ENCODE results near the gene COL28A1. TPM values are rescaled to one million over a fixed set of nuclear protein-coding genes. Genes with fewer than 3 reads are reported as not detected.

Gene COL28A1
- total RNA-seq, 2 donors from 2014 or later = 1.8 to 6.2 TPM

DNA sequence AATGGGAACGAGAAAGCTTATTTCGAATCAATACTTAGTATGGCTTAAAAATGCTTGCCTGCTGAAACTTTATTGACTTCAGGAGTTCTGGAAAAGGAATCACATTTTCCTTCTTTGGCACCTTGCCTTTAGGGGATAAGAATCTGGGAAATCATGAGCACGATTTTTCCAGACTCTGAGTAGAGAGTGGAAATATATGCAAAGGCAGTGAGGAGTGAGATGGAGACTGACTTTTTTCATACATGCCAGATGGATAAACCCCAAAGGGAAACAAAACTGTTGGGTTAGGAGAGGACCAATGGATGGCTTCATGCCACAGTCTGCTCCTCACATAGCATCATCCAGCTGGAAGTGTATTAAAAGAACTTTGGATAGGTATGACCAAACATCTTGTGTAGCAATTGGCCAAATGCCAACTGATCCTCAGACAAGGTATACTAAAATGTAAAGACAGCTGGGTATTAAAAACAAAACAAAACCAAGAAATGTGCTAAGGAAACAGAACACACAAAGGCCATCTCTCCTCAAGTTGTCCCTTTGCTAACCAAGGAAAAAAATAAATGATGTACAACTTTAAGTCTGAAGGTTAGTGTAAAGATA lies 1.7 kb downstream of the COL28A1 start:
- Histone ChIP-seq H3K27me3 (replicated peaks; ENCODE audit: insufficient read depth) (no peaks in the 10 kb centered on the region), H3K4me3 (no peak overlapping the region), H3K4me1 (replicated peaks) (no peaks in the 10 kb centered on the region), H3K27ac (no peak overlapping the region), H3K36me3 (no peaks in the 10 kb centered on the region), H3K9me3 (no peaks in the 10 kb centered on the region)
- intact Hi-C loops (cut with DNase I) = no loop called here
- DNase-seq (ENCODE audit: low spot score) = no peak
- WGBS = 85% methylated on average over 3 of the region's 3 CpGs
- TF ChIP-seq POLR2A (IDR thresholded peaks at IDR 0.05) (no peak), POLR2AphosphoS5 (IDR thresholded peaks at IDR 0.05) (no peak)
- TF ChIP-seq, protein P1, sequence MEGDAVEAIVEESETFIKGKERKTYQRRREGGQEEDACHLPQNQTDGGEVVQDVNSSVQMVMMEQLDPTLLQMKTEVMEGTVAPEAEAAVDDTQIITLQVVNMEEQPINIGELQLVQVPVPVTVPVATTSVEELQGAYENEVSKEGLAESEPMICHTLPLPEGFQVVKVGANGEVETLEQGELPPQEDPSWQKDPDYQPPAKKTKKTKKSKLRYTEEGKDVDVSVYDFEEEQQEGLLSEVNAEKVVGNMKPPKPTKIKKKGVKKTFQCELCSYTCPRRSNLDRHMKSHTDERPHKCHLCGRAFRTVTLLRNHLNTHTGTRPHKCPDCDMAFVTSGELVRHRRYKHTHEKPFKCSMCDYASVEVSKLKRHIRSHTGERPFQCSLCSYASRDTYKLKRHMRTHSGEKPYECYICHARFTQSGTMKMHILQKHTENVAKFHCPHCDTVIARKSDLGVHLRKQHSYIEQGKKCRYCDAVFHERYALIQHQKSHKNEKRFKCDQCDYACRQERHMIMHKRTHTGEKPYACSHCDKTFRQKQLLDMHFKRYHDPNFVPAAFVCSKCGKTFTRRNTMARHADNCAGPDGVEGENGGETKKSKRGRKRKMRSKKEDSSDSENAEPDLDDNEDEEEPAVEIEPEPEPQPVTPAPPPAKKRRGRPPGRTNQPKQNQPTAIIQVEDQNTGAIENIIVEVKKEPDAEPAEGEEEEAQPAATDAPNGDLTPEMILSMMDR (IDR thresholded peaks at IDR 0.05) = no peak

- intact Hi-C loops (cut with DNase I) = no loop called here
- H3K27ac ChIP-seq = no peak overlapping the region
- no peaks in the 10 kb centered on the region for H3K36me3 ChIP-seq
These were observed 6.3 kb downstream of the COL28A1 start for GRCh38 chr7:7529328-7529727.

GRCh38 chr7:7527047-7527446 lies 8.6 kb downstream of the COL28A1 start:
- intact Hi-C loops (cut with DNase I) = no loop called here
- Histone ChIP-seq H3K27ac (no peak overlapping the region), H3K4me3 (no peak overlapping the region), H3K4me1 (replicated peaks) (no peaks in the 10 kb centered on the region), H3K36me3 (no peaks in the 10 kb centered on the region), H3K9me3 (no peaks in the 10 kb centered on the region), H3K27me3 (replicated peaks; ENCODE audit: insufficient read depth) (no peaks in the 10 kb centered on the region)
- no peak for TF ChIP-seq POLR2A (IDR thresholded peaks at IDR 0.05)
- TF ChIP-seq, protein P1 (IDR thresholded peaks at IDR 0.05) = no peak
- no peak for TF ChIP-seq POLR2AphosphoS5 (IDR thresholded peaks at IDR 0.05)
- WGBS = 92% methylated on average over 3 of the region's 3 CpGs
- no peak for DNase-seq (ENCODE audit: low spot score)

More at GRCh38 chr7:7529328-7529727, 6.3 kb downstream of the COL28A1 start:
- TF ChIP-seq, protein P1 (IDR thresholded peaks at IDR 0.05) = no peak
- TF ChIP-seq POLR2A (IDR thresholded peaks at IDR 0.05) (no peak), POLR2AphosphoS5 (IDR thresholded peaks at IDR 0.05) (peak; percentile 67)
- 39% methylated on average over 4 of the region's 4 CpGs for WGBS
- H3K4me1 ChIP-seq (replicated peaks) = no peaks in the 10 kb centered on the region
- no peaks in the 10 kb centered on the region for H3K9me3 ChIP-seq
- no peaks in the 10 kb centered on the region for H3K27me3 ChIP-seq (replicated peaks; ENCODE audit: insufficient read depth)
- H3K4me3 ChIP-seq = no peak overlapping the region
- DNase-seq (ENCODE audit: low spot score) = peak; percentile 13

DNA sequence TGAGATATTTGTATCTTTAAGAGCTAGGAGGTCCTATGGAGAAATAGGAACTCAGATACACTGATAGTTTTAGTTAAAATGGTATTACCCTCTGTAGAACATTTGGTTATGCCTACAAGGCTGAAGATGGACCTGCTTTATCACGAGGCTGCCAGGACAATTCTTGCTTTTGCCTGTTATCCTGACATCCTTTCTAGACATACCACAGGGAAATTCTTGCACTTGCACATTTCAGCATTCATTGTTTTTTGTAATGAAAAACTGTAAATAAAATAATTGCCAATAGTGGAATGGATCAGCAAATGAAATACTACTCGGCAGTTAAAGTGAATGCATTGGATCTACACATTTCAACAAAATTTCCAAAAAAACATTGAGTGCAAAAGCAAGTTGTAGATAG lies 9.7 kb downstream of the COL28A1 start:
- intact Hi-C loops (cut with DNase I) = no loop called here
- H3K27me3 ChIP-seq (replicated peaks; ENCODE audit: insufficient read depth) = no peaks in the 10 kb centered on the region
- no peak overlapping the region for H3K4me3 ChIP-seq
- H3K27ac ChIP-seq = no peak overlapping the region
- no peaks in the 10 kb centered on the region for H3K36me3 ChIP-seq
- H3K9me3 ChIP-seq = no peaks in the 10 kb centered on the region
- 99% methylated on average over 2 of the region's 2 CpGs for WGBS
- H3K4me1 ChIP-seq (replicated peaks) = no peaks in the 10 kb centered on the region
- TF ChIP-seq POLR2AphosphoS5 (IDR thresholded peaks at IDR 0.05) (no peak), POLR2A (IDR thresholded peaks at IDR 0.05) (no peak)
- TF ChIP-seq, protein P1 (IDR thresholded peaks at IDR 0.05) = no peak
- no peak for DNase-seq (ENCODE audit: low spot score)

GRCh38 chr7:7524121-7524520 lies 11.6 kb downstream of the COL28A1 start:
- H3K27ac ChIP-seq = no peak overlapping the region
- H3K4me1 ChIP-seq (replicated peaks) = no peaks in the 10 kb centered on the region
- TF ChIP-seq, protein P1 (IDR thresholded peaks at IDR 0.05) = no peak
- TF ChIP-seq POLR2AphosphoS5 (IDR thresholded peaks at IDR 0.05) (no peak), POLR2A (IDR thresholded peaks at IDR 0.05) (no peak)
- no peaks in the 10 kb centered on the region for H3K36me3 ChIP-seq
- WGBS = 73% methylated on average over 3 of the region's 3 CpGs
- intact Hi-C loops (cut with DNase I) = no loop called here
- no peak for DNase-seq (ENCODE audit: low spot score)
- no peak overlapping the region for H3K4me3 ChIP-seq
- no peaks in the 10 kb centered on the region for H3K27me3 ChIP-seq (replicated peaks; ENCODE audit: insufficient read depth)
- no peaks in the 10 kb centered on the region for H3K9me3 ChIP-seq

Data from prostate gland (tissue), 2 donors.